HepG2 (cell line): ENCODE measurements around the gene FXR2. TPM values are rescaled to one million over a fixed set of nuclear protein-coding genes. Genes with fewer than 3 reads are reported as not detected.
A peak's percentile ranks its signal among the peaks of the same experiment; 100 is the strongest.

ENCODE experiments used
- MAFK ChIP-seq, 2 experiments: IDR thresholded peaks in 1 of 2; conservative IDR thresholded peaks in 1 of 2; 2 replicates each; pipeline ENCODE4 v1.6.1; 2011; ENCODE audit warnings: improper control_type of control experiment in 2 of 2, low read length in 2 of 2
- RFXAP ChIP-seq: sonication (generic); formaldehyde crosslinking; IDR thresholded peaks from 2 replicates; pipeline ENCODE4 v1.4.0; 2020; ENCODE audit warnings: missing genetic modification reagents, borderline replicate concordance
- SIN3A ChIP-seq: IDR thresholded peaks from 2 replicates; pipeline ENCODE4 v1.6.1; 2011; ENCODE audit warnings: low read depth, mild to moderate bottlenecking, control low read depth, low read length, borderline replicate concordance
- SRSF1 ChIP-seq: fragments of 200-400 bp; formaldehyde crosslinking; optimal IDR thresholded peaks from 2 replicates; pipeline ENCODE3; 2017; ENCODE audit warnings: mild to moderate bottlenecking, low read depth, low read length, moderate library complexity
- TBP ChIP-seq: sonication (generic); formaldehyde crosslinking; IDR thresholded peaks from 2 replicates; pipeline ENCODE4 v1.5.0; 2020; ENCODE audit warnings: missing genetic modification reagents
- ZNF124 ChIP-seq: sonication (generic); formaldehyde crosslinking; IDR thresholded peaks from 2 replicates; pipeline ENCODE4 v1.4.0; 2020; ENCODE audit warnings: missing genetic modification reagents
- ZNF615 ChIP-seq: sonication (generic); formaldehyde crosslinking; IDR thresholded peaks from 2 replicates; pipeline ENCODE4 v1.5.0; 2020; ENCODE audit warnings: mild to moderate bottlenecking, missing genetic modification reagents, borderline replicate concordance
- polyA plus RNA-seq, 8 experiments: library from polyadenylated mRNA; depleted of rRNA in 3 of 8; stranded (reverse) in 7 of 8; unstranded in 1 of 8; fragments of >200 nt; fragmentation: Illumina TruSeq in 4 of 8; extraction: Trizol in 4 of 8; gene quantifications; 2 replicates each; pipeline versions ENCODE4 v1.2.1 to v1.2.3, GENCODE V29; 2011 to 2016; ENCODE audit warnings: low read depth in 4 of 8, missing spikeins in 1 of 8, mixed read lengths in 1 of 8; ENCODE audit not compliant: insufficient read depth in 1 of 8
- total RNA-seq, 5 experiments: library from RNA; depleted of rRNA; stranded (reverse); fragments of >200 nt; fragmentation: Illumina TruSeq; extraction: Trizol; gene quantifications; 2 replicates each; pipeline ENCODE4 v1.2.3, GENCODE V29; 2016; ENCODE audit warnings: low read depth in 1 of 5
- TF ChIP-seq, protein P1 (sequence below): sonication (generic); formaldehyde crosslinking; IDR thresholded peaks from 2 replicates; pipeline ENCODE4 v1.5.1; 2020; ENCODE audit warnings: mild to moderate bottlenecking, missing genetic modification reagents, moderate library complexity
- TF ChIP-seq, protein P2 (sequence below), 2 experiments: fragments of 450-650 bp in 1 of 2; sonication (generic) in 1 of 2; formaldehyde crosslinking in 1 of 2; IDR thresholded peaks; 2 replicates each; pipeline versions ENCODE4 v1.6.1 to v1.8.0; 2016 to 2022; ENCODE audit warnings: antibody characterized with exemption in 1 of 2, mild to moderate bottlenecking in 1 of 2, missing genetic modification reagents in 1 of 2
- TF ChIP-seq, protein P3 (sequence below): sonication (generic); formaldehyde crosslinking; IDR thresholded peaks from 2 replicates; pipeline ENCODE4 v1.8.0; 2022; ENCODE audit warnings: low read depth, missing genetic modification reagents
- TF ChIP-seq, protein P4 (sequence below): sonication (generic); formaldehyde crosslinking; IDR thresholded peaks from 2 replicates; pipeline ENCODE4 v1.4.0; 2020; ENCODE audit warnings: mild to moderate bottlenecking, low read depth, missing genetic modification reagents

FXR2 gene
- total and polyA plus RNA-seq, 2 of the 13 experiments (the other 11 are each of a cell fraction or from before 2014, with no cell fraction given) = 20.9 to 24.4 TPM

DNA sequence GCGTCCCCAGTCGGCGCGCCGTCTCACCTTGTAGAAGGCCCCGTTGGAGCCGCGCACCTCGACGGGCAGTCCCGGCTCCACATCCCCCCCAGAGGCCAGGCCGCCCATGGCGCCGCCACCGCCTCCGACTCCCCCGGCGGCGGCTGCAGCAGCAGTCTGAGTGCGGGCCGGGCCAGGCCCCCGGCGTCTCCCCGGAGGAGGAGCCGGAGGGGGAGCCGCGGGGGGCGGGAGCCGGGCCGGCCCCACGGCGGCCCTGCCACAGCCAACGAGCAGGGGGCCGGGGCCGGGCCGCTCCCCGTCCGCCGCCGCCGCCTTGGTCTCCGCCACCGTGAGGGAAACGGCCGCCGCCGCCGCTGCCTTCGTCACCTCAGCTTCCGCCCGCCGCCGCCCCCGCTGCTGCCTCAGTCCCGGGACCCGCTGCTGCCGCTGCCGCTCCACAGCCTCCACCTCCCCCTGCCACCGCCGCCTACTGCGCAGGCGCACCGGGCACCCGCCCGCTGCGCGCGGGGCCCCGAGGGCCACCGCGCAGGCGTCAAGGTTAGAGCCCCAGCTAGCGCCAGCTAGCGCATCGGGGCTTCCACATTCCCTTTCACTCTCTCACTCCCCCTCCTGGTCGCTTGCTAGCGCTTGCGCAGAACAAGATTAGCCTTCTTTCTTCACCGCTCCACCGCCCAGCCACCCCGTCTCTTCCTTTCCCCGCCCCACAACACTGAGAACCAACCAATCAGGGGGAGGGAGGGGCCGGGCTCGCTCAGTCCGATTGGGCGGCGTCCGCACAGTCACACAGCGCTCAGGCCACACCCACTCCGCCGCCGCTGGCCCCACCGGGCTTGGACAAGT, at the start of gene FXR2 (continued):
- TF ChIP-seq, protein P1, sequence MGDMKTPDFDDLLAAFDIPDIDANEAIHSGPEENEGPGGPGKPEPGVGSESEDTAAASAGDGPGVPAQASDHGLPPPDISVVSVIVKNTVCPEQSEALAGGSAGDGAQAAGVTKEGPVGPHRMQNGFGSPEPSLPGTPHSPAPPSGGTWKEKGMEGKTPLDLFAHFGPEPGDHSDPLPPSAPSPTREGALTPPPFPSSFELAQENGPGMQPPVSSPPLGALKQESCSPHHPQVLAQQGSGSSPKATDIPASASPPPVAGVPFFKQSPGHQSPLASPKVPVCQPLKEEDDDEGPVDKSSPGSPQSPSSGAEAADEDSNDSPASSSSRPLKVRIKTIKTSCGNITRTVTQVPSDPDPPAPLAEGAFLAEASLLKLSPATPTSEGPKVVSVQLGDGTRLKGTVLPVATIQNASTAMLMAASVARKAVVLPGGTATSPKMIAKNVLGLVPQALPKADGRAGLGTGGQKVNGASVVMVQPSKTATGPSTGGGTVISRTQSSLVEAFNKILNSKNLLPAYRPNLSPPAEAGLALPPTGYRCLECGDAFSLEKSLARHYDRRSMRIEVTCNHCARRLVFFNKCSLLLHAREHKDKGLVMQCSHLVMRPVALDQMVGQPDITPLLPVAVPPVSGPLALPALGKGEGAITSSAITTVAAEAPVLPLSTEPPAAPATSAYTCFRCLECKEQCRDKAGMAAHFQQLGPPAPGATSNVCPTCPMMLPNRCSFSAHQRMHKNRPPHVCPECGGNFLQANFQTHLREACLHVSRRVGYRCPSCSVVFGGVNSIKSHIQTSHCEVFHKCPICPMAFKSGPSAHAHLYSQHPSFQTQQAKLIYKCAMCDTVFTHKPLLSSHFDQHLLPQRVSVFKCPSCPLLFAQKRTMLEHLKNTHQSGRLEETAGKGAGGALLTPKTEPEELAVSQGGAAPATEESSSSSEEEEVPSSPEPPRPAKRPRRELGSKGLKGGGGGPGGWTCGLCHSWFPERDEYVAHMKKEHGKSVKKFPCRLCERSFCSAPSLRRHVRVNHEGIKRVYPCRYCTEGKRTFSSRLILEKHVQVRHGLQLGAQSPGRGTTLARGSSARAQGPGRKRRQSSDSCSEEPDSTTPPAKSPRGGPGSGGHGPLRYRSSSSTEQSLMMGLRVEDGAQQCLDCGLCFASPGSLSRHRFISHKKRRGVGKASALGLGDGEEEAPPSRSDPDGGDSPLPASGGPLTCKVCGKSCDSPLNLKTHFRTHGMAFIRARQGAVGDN (CRISPR knock-in tag) = peak; percentile 63
- TF ChIP-seq, protein P2, sequence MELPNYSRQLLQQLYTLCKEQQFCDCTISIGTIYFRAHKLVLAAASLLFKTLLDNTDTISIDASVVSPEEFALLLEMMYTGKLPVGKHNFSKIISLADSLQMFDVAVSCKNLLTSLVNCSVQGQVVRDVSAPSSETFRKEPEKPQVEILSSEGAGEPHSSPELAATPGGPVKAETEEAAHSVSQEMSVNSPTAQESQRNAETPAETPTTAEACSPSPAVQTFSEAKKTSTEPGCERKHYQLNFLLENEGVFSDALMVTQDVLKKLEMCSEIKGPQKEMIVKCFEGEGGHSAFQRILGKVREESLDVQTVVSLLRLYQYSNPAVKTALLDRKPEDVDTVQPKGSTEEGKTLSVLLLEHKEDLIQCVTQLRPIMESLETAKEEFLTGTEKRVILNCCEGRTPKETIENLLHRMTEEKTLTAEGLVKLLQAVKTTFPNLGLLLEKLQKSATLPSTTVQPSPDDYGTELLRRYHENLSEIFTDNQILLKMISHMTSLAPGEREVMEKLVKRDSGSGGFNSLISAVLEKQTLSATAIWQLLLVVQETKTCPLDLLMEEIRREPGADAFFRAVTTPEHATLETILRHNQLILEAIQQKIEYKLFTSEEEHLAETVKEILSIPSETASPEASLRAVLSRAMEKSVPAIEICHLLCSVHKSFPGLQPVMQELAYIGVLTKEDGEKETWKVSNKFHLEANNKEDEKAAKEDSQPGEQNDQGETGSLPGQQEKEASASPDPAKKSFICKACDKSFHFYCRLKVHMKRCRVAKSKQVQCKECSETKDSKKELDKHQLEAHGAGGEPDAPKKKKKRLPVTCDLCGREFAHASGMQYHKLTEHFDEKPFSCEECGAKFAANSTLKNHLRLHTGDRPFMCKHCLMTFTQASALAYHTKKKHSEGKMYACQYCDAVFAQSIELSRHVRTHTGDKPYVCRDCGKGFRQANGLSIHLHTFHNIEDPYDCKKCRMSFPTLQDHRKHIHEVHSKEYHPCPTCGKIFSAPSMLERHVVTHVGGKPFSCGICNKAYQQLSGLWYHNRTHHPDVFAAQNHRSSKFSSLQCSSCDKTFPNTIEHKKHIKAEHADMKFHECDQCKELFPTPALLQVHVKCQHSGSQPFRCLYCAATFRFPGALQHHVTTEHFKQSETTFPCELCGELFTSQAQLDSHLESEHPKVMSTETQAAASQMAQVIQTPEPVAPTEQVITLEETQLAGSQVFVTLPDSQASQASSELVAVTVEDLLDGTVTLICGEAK (IDR thresholded peaks at IDR 0.05) = no peak
- TF ChIP-seq, protein P2 (CRISPR knock-in tag; IDR thresholded peaks at IDR 0.05) = no peak
- TF ChIP-seq ZNF124 (CRISPR knock-in tag) (no peak), TBP (CRISPR knock-in tag) (0 out of 2 replicates have a peak, but pooled peaks have one; percentile 48), ZNF615 (CRISPR knock-in tag) (no peak), SRSF1 (peak; percentile 67), SIN3A (peak; percentile 32; the same call in 1 of the 2 replicates), RFXAP (CRISPR knock-in tag) (peak; percentile 99), MAFK (conservative IDR thresholded peaks at IDR 0.05 in 1 of 2, IDR thresholded peaks at IDR 0.05 in 1 of 2; ENCODE audit: low read length in 2 of 2) (no peak)
- TF ChIP-seq, protein P3, sequence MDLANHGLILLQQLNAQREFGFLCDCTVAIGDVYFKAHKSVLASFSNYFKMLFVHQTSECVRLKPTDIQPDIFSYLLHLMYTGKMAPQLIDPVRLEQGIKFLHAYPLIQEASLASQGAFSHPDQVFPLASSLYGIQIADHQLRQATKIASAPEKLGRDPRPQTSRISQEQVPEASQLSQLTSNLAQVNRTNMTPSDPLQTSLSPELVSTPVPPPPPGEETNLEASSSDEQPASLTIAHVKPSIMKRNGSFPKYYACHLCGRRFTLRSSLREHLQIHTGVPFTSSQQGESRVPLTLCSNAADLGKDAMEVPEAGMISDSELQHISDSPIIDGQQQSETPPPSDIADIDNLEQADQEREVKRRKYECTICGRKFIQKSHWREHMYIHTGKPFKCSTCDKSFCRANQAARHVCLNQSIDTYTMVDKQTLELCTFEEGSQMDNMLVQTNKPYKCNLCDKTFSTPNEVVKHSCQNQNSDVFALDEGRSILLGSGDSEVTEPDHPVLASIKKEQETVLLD = 0 out of 2 replicates have a peak, but pooled peaks have one; percentile 62
- TF ChIP-seq, protein P4, sequence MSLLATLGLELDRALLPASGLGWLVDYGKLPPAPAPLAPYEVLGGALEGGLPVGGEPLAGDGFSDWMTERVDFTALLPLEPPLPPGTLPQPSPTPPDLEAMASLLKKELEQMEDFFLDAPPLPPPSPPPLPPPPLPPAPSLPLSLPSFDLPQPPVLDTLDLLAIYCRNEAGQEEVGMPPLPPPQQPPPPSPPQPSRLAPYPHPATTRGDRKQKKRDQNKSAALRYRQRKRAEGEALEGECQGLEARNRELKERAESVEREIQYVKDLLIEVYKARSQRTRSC (CRISPR knock-in tag) = no peak
